Non-pigmented ciliary epithelial cell (primary cell): ENCODE results near the gene DDI1.

Experiments
- DNase-seq: peaks from one replicate; pipeline ENCODE4 v3.0.0-alpha.2; 2010; ENCODE audit warnings: low read depth

The DDI1 gene

DNA sequence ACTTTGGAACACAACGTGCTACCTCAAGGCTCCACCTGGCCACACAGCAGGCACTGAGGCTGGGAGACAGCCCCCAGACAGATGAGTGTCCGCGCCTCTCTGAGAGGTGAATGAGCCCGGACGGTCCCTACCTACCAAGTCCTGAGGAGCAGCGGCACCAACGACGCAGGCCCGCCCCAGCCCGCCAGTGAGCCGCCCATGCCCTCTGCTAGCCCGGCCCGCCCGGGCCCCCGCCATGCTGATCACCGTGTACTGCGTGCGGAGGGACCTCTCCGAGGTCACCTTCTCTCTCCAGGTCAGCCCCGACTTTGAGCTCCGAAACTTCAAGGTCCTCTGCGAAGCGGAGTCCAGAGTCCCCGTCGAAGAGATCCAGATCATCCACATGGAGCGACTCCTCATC, at the start of gene DDI1:
Gene DDI1 (plus strand): TSS at position 53 of the 400 bp plus-strand sequence. CDS start 183 bp downstream, at position 236.
- no peak for DNase-seq

- DNase-seq, result no peak
These were observed 48.5 kb upstream of the DDI1 start for GRCh38 chr11:103987629-103988594.

DNA sequence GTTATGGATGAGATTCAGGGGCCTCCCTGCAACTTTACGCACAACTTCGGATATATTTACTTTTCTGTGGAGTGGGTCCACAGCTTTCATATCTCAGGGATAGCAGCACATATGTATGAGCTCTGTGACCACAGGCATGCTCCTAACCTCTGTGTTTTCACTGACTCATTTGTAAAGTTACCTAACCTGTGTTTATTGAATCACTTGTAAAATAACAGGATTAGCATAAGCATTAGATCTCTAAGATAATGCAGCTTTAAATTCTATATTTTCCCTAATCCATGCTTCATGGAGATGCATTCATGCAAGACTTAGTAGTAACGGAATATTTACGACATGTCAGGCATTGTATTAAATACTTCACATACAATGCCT, 47.9 kb upstream of the DDI1 start:
- DNase-seq, result peak; percentile 60

GRCh38 chr11:103993507-103993906, 42.9 kb upstream of the DDI1 start:
- DNase-seq, result no peak

DNA sequence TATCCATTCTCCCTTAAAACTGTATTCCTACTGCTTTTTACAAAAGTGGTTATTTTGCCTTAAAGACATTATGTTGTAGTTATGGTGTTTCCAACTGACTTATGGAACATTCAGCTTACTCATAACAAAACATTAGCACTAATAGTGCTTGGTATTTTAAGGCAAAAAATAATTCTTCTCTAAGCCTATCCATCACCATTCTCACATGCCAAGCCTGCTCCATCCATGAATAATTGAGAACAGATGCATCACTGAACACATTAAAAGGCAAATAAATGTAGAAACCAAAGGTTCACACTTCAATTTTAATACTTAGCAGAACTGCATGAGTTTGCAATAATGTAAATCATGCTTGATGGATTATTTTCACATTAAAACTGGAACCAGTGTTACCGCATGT, 42.3 kb upstream of the DDI1 start:
- DNase-seq, result no peak

DNA sequence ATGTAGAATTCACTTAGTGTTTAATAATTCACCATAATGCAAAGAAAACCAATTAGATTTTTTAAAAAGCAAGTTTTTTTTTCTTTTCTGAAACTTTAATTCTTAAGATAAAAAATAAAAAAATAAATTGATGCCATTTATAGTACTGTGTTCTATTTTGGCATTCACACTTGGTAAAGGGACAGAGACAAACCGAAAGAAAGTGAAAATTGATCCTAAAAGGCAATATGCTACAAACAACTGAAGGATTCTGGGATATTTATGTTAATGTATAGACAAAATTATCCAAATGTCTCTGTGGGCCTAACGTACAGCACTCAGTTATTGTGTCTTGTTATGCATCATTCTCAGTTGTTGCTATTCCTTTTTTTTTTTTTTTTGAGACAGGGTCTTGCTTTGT, 41.9 kb upstream of the DDI1 start:
- no peak for DNase-seq

- DNase-seq, result no peak
These were observed 40.5 kb upstream of the DDI1 start for GRCh38 chr11:103995896-103996295.

- DNase-seq, result no peak
These were observed 39.4 kb upstream of the DDI1 start for GRCh38 chr11:103997082-103997481.

DNA sequence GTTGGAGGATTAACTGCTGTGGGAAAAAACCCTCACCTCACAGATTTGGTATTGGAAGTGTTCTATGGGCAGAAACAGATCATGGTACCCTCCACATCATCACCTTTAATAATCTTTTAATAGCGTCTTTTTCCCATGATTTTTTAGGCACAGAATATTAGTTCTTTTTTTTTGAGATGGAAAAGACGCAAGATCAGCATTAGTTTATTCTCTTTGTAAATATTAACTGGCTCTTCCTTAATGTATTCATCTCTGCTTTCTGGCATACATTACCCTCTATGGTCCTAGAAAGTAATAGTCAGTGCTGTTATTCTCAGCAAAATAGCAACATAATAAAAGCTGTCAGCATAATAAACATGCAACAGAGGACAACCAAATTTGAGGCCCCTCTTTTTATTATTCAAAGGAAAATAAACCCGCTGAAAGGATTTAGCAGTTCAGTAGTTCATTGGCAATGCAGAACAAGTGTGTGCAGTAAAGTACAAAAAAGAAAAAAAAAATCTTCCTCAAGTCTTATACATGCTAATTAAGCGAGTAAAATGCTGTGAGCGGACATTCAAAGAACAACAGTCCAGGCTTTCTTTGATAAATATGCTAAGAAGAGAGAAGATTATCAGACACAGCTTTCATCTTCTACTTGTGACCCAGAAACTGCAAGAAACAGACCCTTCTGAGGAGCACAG, 37.5 kb upstream of the DDI1 start:
- no peak for DNase-seq

DNA sequence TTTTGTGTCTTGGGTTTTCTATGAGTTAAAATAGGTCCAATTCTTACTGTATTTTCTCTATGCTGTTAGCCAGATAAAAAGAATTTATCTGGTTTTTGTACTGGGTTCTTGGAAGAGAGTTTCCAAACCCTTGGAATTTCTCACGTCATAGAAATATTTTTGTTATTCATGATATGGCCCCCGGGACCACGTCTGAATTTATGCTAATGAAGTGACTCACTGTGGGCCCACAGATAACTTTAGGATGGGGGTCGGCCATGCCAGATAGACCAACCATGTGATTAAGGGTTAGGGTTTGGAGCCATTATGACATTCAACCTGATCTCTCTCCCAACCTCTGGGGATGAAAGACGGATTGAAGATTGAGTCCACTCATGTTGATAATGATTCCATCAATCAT, 35.6 kb upstream of the DDI1 start:
- DNase-seq, result no peak

GRCh38 chr11:104001561-104002056, 34.8 kb upstream of the DDI1 start:
- DNase-seq, result no peak

DNA sequence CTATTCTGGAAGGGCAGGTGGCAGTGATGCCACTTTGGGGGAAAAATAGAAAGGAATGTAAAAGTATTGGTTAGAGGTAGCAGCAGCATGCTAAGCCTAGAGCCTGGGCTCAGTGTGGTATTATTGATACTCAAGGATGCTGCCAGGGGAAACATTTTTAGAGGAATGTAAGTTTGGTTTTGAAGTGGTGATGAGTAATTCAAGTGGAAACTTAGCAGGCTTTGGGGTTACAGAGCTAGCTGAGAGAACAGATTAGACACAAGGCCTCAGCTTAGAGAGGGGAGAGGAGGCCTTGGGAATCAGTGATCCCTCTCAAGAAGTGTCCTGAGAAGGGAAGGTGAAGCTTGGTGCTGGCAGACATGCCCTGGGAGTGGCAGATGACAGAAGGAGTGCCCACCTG, 32.9 kb upstream of the DDI1 start:
- DNase-seq, result no peak

- no peak for DNase-seq
These were observed 31.1 kb upstream of the DDI1 start for GRCh38 chr11:104005234-104005855.

- DNase-seq, result no peak
These were observed 26.7 kb upstream of the DDI1 start for GRCh38 chr11:104009744-104010143.

GRCh38 chr11:104011044-104011443, 25.4 kb upstream of the DDI1 start:
- DNase-seq, result no peak

DNA sequence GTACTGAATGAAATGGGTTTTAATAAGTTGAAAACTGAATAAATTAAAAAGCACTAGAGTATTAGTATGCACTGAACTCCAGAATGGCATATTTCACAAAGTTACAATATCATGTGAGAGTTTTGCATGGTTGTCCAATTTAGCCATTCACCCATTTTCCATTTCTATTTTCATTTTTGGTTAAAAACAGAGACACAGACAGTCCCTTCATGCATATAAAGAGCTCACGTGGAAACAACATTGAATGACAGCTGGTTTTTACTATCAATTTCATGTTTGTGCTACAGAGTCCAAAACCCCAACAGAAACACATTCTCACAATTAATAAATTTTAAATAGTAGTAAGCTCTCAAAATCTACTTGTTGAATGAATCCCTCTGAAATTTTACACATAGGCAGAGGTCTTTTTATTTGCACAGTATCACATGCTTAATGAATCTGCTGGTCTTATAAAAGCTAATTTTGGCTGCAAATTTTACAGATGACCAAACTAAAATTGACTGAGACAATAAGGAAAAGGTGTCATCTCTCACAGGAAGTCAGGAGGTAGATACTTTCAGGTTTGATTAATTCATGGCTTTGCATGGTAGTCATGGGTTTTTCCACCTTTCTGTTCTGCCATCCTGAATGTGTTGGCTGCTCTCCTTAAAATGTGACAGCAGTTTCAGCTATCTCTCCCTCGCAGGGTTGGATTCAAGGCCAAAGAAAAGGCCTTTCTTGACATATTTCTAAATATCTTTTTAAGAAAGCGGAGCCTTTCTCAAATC, 20.6 kb upstream of the DDI1 start:
- DNase-seq, result no peak

DNA sequence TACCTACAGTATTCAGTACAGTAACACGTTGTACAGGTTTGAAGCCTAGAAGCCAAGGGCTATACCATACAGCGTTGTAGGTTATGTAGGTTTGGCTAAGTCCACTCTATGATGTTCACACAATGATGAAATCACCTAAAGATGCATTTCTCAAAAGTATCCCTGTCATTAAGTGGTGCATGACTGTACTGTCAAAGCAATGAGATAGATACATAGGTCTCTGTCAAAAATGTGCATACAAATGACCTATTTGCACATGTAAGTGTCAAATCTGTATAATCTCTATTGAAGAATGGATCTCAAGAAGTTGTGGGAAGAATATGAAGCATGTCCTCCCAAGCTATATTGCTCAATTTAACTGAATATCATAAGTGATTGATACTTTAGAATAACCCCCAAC, 11.9 kb upstream of the DDI1 start:
- no peak for DNase-seq

DNA sequence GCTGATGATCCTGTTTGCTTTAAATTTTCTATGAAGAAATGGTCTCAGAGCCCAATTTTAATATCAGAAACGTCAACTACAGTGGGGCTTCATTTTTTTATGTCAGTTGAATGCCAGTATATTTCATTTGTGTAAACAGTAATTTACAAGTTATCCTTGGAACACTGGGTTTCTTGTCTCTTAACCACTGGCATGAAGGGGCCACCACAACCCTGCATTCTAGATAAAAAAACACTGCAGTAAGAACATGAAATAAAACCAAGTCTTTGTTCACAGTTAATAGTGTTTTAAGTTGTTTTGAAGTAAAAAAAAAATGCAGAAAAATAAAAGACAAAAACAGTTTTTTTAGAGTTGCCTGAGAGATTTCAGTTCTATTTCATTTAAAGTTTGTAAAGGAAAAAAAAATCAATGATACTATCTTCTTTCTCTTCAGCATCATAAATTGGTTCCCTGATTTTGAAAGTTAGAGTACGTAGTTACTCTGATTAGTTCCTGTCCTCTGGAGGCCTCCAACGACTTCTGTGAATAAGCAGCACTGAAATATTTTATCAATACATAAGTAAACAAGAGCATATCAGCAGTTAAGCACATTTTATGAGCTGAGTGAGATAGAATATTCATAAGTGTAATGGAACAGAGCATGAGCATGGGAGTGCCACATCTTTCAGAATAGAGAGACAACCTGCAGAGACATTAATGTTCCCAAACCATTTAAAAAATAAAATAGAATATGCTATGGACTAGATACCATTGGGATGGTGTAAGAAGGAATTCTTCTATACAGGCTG, 7.8 kb upstream of the DDI1 start:
- DNase-seq, result no peak

- DNase-seq, result peak; percentile 67
These were observed 3.3 kb upstream of the DDI1 start for GRCh38 chr11:104033134-104033533.

- DNase-seq, result no peak
These were observed 2.9 kb upstream of the DDI1 start for GRCh38 chr11:104033561-104033960.

DNA sequence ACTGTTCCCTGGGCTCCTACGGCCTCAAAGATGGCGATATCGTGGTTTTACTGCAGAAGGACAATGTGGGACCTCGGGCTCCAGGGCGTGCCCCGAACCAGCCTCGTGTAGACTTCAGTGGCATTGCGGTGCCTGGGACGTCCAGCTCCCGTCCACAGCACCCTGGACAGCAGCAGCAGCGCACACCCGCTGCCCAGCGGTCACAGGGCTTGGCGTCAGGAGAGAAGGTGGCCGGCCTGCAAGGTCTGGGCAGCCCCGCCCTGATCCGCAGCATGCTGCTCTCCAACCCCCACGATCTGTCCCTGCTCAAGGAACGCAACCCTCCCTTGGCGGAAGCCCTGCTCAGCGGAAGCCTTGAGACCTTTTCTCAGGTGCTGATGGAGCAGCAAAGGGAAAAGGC, 555 bp downstream of the DDI1 start:
- no peak for DNase-seq
